Left colon (tissue), 2 donors: ENCODE results near the gene FAHD2A. TPM values are rescaled to one million over a fixed set of nuclear protein-coding genes. Genes with fewer than 3 reads are reported as not detected.
"Not testable (repeated sequence)": the region's sequence is repeated elsewhere in the genome, so short reads cannot be mapped to it uniquely, and the experiment has no call there.

ENCODE experiments used
- ATAC-seq: fragments of 200-7000 bp; cut with Tn5 transposase; one replicate; pipeline ENCODE4 v1.9.1; 2020; ENCODE audit warnings: mild to moderate bottlenecking, moderate library complexity
- DNase-seq, 2 donors: peaks; one replicate each; pipeline ENCODE4 v3.0.0-alpha.2; 2020
- intact Hi-C, 2 donors: fragments of 100-400 bp; cut with DNase I in 1 of 2; cut with micrococcal nuclease in 1 of 2; formaldehyde crosslinking; loops; one replicate each; pipeline versions ENCODE4 v1.11.2 to v1.14.0; 2022; cut with DNase I, micrococcal nuclease
- total RNA-seq, 2 donors: library from RNA; stranded (reverse); fragmentation: NEBNext Ultra II Directional; extraction: Animal tissue kit (Norgen Biotek cat#: 25700); gene quantifications; one replicate each; pipeline ENCODE4 v1.2.1, GENCODE V29; 2021
- donor health status: DM: no; HTN: no; CAD: no.
- donor health status: DM: yes; HTN: yes; CAD: no.

Gene FAHD2A
- total RNA-seq, 2 donors from 2014 or later: 31.3 to 43.1 TPM

DNA sequence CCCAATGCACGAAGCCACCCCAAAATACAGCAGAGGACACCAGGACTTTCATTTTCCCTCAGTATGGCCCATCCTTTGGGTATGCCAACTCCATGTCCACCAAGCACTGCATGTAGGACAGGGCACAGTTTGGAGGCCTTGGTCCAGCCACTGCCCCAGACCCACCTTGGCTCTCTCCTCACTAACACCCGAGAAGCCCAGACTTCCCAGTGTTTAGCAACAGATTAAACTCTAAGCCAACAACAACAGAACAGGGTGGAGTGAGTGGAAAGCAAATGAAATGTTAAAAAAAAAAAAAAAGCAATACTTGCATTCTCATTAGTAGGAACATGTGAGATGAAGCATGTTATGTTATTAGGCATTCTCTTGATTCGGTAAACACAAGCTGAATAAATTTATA, 12.6 kb downstream of the FAHD2A start:
- ATAC-seq, intact Hi-C loops, DNase-seq: not testable (repeated sequence)

DNA sequence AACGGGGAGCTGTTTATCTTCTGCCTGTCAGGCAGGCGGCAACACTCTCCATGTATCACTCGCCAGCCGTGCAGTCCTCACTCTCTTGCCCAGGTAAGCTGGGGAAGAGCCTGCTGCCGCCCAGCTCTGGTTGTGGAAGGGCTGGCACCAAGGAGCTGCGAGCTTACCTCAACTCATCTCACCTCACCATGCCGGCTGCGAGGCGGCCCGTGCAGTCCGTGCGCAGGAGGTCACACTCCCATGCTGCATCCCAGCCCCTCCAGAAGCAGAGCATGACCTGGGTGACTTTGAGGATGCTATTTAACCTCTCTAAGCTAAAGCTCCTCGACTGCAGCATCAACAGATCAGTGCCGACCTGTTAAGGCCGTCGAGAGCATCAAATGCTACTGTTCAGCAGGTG, 13.1 kb downstream of the FAHD2A start:
- DNase-seq, ATAC-seq, intact Hi-C loops: not testable (repeated sequence)

DNA sequence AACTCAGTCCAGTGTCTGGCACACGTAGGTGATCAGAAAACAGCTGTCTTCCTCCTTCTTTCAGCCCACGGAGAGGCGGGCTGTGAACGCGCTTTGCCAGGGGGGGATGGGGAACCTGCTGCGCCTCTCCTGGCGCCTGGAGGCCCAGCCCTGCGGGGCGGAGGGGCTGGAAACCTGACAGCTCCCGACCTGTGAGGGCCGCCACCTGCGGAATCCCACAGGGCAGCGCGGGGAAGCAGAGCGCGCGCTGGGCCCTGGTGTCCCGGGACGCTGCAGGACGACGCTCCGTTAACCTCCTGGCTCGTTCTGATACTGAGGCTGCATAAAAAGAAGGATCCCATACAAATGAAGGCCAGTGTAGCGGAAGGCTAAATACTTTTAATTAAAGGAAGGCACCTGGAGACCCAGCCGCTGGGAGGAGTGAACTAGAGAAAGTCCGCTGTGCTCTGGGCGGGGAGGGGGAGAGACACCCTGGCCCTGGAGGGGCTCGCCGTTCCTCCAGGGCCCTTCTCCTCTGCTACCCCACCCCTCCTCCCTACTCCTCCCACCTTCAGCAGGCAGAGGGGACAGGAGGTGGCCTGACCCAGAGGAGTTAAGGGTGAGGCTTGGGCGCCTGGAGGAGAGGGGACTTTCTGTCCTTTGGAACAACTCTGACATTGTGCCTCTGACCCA, 24.8 kb downstream of the FAHD2A start:
- ATAC-seq, intact Hi-C loops, DNase-seq: not testable (repeated sequence)

DNA sequence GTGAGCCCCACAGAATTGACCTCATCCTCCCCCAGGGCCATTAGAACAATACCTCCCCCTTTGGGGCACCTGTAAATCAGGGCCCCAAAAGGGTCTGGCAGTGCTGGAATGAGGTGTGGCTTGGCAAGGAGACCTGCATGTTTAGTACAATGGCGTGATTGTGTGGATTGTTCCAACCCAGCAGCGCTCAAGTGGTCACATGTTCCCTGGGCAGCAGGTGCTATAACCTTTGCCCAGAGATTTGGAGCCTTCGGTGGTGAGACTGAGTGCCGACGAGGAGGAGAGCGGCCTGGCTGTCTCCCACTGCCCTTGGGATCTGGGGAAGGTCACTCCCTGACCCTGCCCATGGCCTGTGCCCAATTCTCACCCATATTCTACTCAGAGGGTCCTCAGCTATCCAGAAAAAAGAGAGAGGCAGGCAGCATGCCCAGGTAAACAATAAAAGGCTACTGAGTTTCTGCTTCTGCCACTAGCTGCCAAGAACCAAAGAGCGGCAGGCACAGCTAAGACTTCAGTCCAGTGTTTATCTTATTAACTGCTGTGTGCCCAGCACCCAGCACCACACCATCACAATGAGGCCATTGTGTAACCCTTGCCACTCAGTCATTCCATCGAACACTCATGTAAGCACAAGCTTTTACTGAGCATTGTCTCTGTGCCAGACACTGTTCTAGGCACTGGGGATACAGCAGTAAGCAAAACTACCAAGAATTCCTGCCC, 27.4 kb downstream of the FAHD2A start:
- peak; percentile 92 for ATAC-seq
- intact Hi-C loops: not testable (repeated sequence)

GRCh38 chr2:95433373-95433772, 30.9 kb downstream of the FAHD2A start:
- DNase-seq, ATAC-seq, intact Hi-C loops: not testable (repeated sequence)

More for the DNA sequence above, 27.4 kb downstream of the FAHD2A start:
- not testable (repeated sequence) for DNase-seq

- DNase-seq, ATAC-seq, intact Hi-C loops: not testable (repeated sequence)
Measured at GRCh38 chr2:95433973-95434372, 31.5 kb downstream of the FAHD2A start.

- intact Hi-C loops, DNase-seq, ATAC-seq: not testable (repeated sequence)
Measured at GRCh38 chr2:95434507-95435076, 32.1 kb downstream of the FAHD2A start.

DNA sequence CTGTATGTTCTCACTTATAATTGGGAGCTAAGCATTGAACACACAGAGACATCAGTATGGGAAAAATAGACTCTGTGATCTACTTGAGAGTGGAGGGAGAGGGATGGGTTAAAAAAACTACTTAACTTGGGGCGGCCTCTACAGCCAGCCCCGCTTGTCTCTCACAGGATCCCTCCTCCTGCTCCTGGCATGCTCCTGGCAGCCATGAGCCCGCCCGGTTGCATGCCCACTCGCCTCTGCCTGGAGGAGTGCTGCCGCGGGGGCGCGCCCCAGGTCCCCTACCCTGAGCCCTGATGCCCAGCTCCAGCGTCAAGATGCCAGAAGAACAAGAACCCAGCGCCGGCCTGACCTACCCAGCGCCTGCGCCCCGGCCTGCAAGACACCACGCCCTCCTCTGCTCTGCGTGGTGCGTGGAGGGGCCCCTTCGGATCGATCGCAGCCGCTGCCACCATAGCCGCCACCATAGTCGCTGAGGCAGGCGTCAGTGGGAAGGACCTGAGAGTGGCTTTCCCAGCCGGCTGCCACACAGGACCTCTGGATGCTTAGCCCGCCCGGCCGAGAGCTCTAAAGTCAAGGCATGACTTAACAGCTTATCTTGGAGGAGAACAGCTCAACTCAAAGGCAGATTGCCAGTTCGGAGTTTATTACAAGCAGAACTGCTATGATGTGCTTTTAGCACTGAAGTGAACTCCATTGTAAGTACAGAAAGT, 32.8 kb downstream of the FAHD2A start:
- DNase-seq, intact Hi-C loops: not testable (repeated sequence)
- ATAC-seq: peak; percentile 39

DNA sequence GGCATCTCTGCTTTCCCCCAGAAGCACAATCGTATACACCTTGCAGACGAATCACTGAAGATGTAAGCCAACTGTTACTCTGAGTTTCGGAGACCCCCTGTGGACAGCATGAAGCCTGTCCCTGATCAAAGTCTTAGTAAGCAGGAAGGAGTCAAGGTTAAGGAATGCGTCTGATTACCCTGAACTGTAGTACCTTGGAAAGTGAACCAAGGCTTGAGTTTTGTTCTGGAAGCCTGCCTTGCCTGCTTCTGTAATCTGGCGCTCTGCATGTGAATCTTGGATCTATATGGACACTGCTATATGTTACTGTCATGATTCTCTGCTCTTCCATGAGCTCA, 33.3 kb downstream of the FAHD2A start:
- intact Hi-C loops, DNase-seq: not testable (repeated sequence)
- ATAC-seq: peak; percentile 36

DNA sequence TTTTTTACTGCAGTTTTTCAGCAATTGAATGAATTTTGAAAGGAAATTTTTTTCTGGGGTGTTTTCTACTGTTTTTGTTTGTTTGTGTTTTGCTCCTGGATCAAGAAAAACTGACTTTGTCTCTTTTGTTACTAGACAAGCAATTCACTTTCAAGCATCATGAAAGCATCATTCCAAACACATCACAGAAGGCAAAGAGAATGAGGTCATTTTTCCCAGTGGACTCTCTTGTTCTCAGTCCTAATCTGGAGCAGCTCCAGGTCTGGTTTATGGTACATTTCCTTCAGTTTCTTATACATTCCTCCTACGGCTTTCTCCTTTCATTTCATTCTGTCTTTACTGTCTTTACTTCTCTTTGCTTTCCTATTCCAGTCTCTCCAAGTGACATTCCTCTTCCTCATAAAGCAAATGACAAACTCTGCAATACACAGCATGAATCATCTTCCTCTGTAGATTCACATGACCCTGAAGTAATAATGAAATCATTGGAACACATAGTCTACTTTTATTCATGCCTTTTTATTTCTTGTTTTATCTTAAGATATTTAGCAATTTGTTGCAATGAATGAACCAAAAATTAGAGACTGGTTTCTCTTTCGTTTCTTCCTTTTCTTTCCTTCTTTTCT, 40.1 kb downstream of the FAHD2A start:
- intact Hi-C loops, ATAC-seq: not testable (repeated sequence)

GRCh38 chr2:95445317-95445716, 42.8 kb downstream of the FAHD2A start:
- DNase-seq, intact Hi-C loops, ATAC-seq: not testable (repeated sequence)

More for the DNA sequence above, 40.1 kb downstream of the FAHD2A start:
- DNase-seq: not testable (repeated sequence)

DNA sequence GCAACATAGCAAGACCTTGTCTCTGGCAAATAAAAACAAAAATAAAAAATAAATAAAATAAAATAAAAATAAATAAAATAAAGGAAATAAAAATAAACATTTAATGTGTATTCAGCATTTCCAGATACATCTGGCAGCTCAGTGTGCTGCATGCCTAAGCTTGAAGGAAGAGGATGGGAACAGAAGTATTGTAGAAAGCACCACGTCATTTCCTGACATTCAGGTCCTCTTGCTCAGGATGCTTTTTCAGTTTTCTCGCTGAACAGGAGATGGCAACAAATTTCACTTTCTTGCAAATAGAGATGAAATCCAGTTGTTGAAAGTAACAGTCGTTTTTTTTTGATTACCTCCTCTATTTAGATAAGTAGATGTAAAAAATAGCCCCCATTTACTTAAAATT, 60.8 kb downstream of the FAHD2A start:
- DNase-seq, ATAC-seq, intact Hi-C loops: not testable (repeated sequence)

Other genes with a start within 250 kb of the FAHD2A start
- gene ZNF514, start 242.9 kb upstream of the FAHD2A start, total RNA-seq: 10 to 100 TPM; 17.4 to 18.6 TPM
- gene ZNF2, start 236.9 kb upstream of the FAHD2A start, total RNA-seq: 1 to 10 TPM; 2.4 to 2.6 TPM
- gene ZNF892, start 195.2 kb upstream of the FAHD2A start, total RNA-seq: 1 to 10 TPM; 1.8 to 1.9 TPM
- gene PROM2, start 128.3 kb upstream of the FAHD2A start, total RNA-seq: 10 to 100 TPM; 32.9 to 39.9 TPM
- gene KCNIP3, start 105.4 kb upstream of the FAHD2A start, total RNA-seq: 1 to 10 TPM; 3.0 to 4.7 TPM
- gene TRIM43B, start 82.0 kb downstream of the FAHD2A start, total RNA-seq: not detected
- gene TRIM43, start 189.3 kb downstream of the FAHD2A start, total RNA-seq: not detected